ENCODE data around the gene RDM1. TPM values are rescaled to one million over a fixed set of nuclear protein-coding genes. Genes with fewer than 3 reads are reported as not detected.

The RDM1 gene
- total RNA-seq, 4 donors from 2014 or later = not detected

- TF ChIP-seq CTCF (IDR thresholded peaks at IDR 0.05; ENCODE audit: low read depth) = no peak
Measured at GRCh38 chr17:35890774-35891155, 39.8 kb downstream of the RDM1 start.

DNA sequence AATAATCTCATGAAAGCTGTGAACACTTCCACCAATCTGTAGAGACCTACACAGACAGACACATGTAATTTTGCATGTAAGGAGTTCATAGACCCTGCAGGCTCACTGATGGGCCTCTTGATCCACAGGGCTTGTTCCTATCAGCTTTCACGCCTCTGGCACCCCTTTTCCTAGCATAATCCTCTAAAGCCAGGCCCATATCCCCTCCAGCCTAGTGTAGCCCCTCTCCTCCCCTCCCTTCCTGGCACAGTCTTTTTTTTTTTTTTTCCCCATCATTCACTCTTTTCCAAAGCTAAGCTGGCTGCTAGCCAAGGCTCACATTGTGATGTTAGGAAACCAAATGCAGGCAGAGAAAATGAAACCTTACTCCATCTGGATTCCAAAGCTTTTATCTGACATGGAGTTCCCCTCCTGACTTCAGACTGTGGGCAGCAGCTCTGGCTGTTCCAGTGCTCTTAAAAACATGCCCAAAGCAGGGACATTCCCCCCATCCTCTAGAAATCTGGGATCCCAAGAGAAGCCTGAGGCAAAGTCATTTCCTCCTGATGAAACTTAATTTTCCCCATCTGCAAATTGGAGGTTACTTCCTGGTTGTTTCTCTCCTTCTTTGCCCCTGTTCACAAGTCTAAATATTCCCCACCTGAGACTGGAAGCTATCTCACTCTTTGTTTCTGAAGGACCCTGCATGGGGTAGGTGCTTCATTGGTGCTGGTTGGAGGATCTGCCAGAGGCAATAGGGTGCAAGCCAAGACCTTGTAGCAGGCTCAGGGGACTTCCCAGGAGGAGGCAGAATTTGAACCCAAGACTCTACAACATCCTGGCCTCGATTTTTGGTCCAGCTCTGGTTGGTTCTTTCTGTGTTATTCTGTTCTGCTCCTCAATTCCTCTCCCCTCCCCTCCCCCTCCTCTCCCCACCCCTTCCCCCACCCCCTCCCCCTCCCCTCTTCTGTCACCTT lies 40.5 kb downstream of the RDM1 start:
- no peak for TF ChIP-seq CTCF (IDR thresholded peaks at IDR 0.05; ENCODE audit: low read depth)

GRCh38 chr17:35889241-35889640 lies 41.3 kb downstream of the RDM1 start:
- TF ChIP-seq CTCF (IDR thresholded peaks at IDR 0.05; ENCODE audit: low read depth) = no peak

GRCh38 chr17:35879773-35880654 lies 50.6 kb downstream of the RDM1 start, which contains the start of gene CCL5:
CCL5 (minus strand) TSS chr17:35880360.
- no peak for TF ChIP-seq CTCF (IDR thresholded peaks at IDR 0.05; ENCODE audit: low read depth)

DNA sequence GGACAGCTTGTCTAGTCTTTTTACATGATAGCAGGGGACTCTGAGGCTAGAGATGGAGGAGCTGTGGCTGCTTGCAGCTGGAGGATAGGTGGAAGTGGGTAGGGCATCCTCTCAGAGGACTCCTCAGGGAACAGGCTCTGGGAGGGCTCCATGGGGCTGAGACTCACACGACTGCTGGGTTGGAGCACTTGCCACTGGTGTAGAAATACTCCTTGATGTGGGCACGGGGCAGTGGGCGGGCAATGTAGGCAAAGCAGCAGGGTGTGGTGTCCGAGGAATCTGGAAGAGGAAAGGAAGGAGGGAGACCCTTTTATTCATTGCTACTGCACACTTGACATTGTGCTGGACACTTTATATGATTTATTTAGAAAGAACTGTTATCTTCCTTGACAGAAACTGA lies 52.2 kb downstream of the RDM1 start:
- TF ChIP-seq CTCF (IDR thresholded peaks at IDR 0.05; ENCODE audit: low read depth) = no peak

GRCh38 chr17:35877345-35878029 lies 53.1 kb downstream of the RDM1 start:
- TF ChIP-seq CTCF (IDR thresholded peaks at IDR 0.05; ENCODE audit: low read depth) = no peak

Measured in subcutaneous adipose tissue (tissue), 4 donors.